IPS-11a (cell line): Measurements from ENCODE around the gene SLC39A11.
"Not testable (repeated sequence)": the region's sequence is repeated elsewhere in the genome, so short reads cannot be mapped to it uniquely, and the experiment has no call there.

Experiments used
- H3K4me3 ChIP-seq: one replicate; pipeline ENCODE4 v1.5.1; 2013; ENCODE audit warnings: low read depth, low read length, control low read depth

The SLC39A11 gene

DNA sequence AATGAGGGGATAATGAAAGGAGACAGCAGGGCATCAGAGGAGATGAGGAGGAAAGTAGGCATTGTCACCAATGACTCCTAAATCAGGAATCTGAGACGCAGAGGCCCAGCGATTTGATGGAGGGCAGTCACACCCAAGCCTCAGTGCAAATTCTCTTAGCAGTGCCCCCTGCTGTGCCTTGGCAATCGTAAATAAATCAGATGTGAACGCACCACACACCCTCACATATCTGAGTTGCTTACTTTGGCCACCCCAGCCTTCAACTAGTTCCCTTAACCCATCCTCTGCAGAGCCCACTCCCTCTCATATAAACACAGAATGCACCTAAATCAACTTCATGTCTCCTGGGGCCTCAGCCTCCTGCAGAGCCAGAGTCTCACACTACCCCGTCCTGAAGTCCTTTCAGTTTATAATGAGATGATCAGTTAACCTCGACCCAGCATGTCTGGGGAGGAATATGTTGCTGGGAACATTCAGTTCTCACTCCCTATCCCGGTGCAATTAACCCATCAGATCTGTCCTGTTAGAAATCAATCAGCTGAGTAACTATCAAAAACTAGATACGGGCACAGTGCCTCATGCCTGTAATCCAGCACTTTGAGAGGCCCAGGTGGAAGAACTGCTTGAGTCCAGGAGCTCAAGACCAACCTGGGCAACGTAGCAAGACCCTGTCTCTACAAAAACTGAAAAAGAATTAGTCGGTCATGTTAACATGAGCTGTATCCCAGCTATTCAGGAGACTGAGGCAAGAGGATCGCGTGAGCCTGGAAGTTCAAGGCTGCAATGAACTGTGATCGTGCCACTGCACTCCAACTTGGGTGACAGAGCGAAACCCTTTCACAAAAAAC is 78.4 kb downstream of the SLC39A11 start:
- no peak overlapping the region for H3K4me3 ChIP-seq

DNA sequence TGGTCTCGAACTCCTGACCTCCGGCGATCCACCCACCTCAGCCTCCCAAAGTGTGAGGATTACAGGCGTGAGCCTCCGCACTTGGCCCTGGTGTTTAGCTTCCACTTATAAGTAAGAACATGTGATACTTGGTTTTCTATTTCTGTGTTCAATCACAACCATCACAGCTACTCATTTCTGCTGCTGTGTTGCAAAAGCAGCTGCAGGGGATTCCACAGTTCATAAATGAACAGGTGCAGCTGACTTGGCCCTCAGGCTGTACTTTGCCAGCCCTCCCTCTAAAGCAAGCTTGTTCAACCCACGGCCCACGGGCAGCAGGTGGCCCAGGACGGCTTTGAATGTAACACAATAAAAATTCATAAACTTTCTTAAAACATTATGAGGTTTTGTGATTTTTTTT is 79.2 kb downstream of the SLC39A11 start:
- H3K4me3 ChIP-seq: no peak overlapping the region

DNA sequence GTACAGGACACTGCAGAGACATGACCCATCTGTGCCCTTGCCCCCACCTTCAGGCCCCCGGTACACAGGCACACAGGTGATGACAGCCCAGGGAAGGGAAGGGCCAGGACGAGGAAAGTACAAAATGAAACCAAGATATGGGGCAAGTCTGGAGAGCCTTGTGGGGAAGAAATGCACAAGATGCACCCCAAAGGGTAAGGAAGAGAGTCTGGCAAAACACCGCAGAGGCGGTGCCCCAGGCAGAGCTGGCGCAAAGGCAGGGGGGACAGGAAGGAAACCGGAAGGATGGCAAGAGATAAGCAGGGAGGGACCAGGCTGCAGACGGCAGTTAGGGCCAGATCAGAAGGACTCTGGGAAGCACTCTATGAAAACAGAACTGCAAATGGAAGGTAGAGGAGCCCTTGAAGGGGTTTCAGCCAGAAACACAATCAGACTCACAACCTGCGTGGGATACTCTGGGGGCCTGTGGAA is 81.4 kb downstream of the SLC39A11 start:
- H3K4me3 ChIP-seq: no peak overlapping the region

DNA sequence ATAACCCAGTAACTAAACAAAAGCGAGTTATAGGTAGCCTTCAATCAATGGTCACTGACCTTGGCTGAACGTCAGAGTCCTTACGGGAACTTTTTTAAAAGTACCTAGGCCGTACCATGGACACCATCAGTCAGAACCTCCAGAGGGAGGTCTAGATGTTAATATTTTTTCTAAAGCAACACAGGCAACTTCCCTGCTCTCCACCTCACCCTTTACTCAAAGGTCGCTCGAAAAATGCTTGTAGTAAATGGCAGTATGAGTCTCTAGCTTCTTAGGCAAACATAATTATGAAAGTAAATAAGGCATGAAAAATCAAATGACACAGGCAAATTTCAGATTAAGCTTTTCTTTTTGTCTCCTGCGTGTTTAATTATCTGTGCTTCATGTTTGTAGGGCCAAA is 82.1 kb downstream of the SLC39A11 start:
- no peak overlapping the region for H3K4me3 ChIP-seq

DNA sequence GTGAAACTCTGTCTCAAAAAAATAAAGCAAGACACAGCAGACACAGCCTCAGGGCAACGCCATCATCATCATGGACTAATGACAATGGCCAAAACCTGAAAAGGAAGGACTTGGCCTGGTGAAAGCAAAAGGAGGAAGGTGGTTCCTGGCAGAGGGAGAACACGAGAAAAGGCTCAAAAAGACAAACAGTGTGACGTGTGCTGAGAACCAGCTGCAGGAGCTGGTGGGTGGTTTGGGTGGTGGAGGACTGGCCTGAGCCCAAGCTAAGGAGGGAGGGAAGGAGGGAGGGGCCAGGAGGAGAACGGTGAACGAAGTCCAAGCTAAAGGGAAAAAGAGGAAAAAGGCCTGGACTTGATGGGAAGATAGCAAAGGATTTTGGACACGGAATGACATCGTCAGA is 85.1 kb downstream of the SLC39A11 start:
- H3K4me3 ChIP-seq: no peak overlapping the region

DNA sequence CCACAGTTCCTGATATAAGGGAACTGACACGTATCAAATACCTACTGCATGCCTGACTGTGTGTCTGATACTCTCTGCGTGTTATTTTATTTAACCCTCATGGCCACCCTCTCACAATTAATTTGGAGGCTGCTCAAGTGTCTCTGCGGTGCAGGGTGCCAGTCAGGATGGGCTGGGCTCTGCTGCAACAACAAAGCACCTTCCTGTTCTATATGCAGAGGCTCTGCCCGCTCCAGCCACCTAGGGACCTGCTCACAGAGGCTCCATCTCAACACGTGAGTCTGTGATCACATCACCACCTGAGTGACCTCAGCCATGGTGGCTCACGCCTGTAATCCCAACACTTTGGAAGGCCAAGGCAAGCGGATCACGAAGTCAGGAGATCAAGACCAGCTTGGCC is 87.1 kb downstream of the SLC39A11 start:
- H3K4me3 ChIP-seq: no peak overlapping the region

DNA sequence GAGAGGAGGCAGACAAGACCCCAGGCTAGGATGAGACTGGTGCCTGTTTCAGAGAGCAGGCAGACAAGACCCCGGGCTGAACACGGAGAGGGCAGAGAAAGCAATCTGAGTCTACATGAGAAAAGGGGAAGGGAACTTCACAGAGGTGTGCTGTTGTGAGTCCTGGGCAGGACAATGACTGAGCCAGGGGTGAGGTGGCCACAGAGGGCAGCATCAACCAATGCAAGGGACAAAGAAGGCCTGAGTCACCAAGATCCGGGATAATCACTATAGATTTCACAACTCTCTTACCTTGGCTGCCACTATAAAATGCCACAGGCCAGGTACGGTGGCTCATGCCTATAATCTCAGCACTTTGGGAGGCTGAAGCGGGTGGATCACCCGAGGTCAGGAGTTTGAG is 89.0 kb downstream of the SLC39A11 start:
- H3K4me3 ChIP-seq: no peak overlapping the region

DNA sequence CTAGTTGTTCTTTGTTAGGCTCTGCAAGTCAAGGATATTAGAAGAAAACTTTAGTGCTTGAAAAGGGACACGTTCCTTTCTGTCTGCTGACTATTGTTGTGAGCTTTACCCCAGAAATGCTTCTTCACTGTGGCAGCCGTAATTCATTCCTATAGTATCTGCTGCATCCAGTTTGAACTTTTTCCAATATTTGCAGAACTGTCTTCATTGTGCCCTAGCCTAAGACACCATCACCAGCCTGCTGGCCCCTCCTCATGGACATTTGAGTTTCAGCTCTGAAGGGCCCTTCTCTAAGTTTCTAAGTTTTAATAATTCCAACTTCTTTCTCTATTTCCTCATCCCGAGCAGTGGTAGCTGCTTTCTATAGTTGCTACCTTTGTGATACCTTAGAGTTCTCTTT is 91.7 kb downstream of the SLC39A11 start:
- H3K4me3 ChIP-seq: no peak overlapping the region

DNA sequence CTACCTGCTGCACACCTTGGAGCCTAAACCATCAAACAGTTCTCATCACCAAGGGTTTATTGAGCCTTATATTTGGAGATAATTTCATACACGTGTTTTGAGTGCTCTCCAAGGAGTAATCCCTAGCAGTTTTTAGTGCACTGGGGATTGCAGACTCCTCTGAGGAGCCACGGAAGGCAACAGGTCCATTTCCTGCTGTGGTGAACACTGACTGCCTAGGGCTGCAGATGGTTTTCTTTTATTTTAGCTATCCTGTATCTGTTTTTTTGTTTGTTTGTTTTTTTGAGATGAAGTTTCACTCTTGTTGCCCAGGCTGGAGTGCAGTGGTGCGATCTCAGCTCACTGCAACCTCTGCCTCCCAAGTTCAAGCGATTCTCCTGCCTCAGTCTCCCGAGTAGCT is 93.0 kb downstream of the SLC39A11 start:
- H3K4me3 ChIP-seq: not testable (repeated sequence)

DNA sequence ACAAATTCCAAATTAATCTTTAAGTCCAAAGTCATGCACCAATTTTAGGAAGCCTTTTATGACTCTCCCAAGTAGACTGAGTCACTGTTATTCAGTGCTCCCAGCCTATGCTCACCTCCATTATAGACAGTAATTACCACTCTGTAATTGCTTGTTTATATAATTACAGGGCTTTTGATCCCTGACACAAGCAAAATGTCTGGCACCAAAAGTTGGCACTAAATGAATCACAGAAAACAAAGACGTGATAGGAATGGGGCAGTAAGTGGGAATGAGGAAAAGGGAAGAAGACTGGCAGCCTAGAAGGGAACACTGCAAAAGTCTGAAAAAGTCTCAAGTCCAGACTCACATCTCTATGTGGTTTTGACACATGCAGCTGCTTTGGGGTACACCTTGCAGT is 94.1 kb downstream of the SLC39A11 start:
- no peak overlapping the region for H3K4me3 ChIP-seq

DNA sequence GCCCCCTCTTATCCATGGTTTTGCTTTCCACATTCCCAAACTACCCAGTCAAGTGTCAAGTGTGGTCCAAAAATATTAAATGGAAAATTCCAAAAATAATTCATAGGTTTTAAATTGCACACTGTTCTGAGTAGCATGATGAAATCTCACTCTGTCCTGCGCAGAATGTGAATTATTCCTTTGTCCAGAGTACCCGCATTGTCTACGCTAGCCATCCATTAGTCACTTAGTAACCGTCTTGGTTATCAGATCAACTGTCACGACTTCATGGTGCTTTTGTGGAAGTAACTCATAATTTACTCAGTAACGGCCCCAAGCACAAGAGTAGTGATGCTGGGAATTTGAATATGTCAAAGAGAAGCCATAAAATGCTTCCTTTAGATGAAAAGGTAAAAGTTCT is 94.9 kb downstream of the SLC39A11 start:
- no peak overlapping the region for H3K4me3 ChIP-seq

DNA sequence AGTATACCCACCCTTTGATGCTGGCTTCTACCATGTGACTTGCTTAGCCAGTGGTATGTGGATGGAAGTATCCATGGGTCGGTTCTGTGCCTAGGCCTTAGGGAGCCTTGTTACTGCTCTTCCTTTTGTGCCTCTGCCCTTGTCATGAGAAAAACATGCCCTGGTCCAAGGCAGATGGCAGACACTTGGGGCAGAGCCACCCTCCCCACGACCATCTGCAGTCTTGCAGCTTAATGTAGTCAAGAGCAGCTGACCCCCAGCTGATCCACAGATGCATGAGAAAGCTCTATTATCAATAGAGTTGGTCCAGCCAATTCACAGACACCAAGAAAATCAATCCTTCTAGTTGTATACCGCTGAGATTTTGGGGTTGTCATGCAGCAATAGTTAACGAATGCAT is 95.7 kb downstream of the SLC39A11 start:
- H3K4me3 ChIP-seq: no peak overlapping the region

DNA sequence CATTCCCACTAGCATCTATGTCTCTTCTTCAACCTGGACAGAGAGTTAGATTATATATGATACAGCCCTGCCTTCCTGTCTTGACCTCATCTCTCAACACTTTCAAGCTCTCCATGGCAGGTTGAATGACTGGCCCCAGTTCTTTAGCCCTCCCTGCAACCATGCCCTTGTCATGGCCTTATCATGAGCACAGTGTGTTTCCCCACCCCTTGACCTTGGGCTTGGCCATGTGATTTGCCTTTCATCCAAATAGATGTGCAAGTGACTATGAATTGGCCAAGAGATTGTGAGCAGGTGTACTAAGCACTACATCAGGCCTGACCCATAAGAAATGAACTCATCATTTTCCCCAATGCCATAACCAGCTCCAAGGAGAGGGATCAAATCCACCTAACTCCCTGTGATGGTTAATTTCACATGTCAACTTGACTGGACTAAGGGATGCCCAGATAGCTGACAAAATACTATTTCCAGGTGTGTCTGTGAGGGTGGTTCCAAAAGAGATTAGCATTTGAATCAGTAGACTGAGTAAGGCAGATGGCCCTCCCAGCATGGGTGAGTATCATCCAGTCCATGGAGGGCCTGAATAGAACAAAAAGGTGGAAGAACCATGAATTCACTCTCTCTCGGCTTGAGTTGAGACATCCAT is 97.4 kb downstream of the SLC39A11 start:
- no peak overlapping the region for H3K4me3 ChIP-seq

DNA sequence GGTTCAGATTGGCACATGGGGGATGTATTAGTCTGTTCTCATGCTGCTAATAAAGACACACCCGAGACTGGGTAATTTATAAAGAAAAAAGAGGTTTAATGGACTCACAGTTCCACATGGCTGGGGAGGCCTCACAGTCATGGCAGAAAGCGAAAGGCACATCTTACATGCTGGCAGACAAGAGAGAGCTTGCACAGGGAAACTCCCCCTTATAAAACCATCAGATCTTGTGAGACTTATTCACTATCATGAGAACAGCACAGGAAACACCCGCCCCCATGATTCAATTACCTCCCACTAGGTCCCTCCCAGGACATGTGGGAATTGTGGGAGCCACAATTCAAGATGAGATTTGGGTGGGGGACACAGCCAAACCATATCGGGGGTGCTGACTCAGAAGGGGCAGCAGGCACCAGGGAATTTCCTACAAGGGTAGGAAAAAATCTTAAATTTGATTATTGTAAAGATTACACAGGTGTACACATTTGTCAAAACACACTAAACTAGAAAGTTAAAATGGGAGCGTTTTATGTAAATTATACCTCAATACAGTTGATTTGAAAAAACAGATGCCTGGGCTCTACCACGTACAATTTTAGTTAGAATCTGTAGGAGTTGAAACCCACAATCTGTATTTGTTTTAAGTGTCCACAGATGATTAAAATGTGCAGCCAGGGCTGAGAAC is 99.6 kb downstream of the SLC39A11 start:
- not testable (repeated sequence) for H3K4me3 ChIP-seq

DNA sequence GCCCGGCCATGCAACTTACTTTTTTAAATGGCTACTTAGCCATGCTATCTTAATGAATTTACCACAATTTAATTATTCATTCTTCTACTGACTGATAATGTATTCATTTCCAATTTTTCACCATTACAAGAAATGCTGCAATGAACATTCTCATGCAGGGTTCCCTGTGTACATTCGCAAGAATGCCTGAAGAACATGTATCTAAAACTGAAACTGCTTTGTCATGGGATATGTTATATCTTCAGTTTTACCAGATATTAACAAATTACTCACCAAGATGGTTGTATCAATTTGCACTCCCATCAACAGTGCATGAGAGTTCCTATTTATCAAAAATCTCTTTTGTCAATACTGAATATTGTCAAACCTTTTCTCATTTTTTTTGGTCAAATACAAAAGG is 100.8 kb downstream of the SLC39A11 start:
- no peak overlapping the region for H3K4me3 ChIP-seq

DNA sequence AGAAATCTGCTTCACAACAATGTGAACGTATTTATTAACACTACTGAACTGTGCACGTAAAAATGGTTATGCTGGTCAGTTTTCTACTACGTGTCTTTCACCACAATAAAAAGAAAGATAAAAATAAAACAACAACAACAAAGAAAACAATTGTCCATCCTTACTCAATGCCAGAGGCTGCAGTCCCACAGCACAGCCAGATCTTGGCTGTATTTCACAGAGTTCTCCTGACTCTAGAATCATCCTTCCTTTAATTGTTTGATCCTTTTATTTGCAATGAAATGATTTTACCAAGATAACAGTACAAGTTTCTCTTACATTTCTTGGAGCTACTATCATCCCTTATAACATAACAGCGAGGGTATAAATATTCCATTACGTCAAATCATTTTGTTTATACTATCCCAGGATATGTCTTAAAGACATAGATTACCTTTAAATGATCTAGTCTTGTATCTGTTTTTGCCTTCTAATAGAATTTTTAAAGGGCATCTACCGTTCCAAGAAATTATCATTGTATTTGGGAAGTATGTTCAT is 103.3 kb downstream of the SLC39A11 start:
- no peak overlapping the region for H3K4me3 ChIP-seq

DNA sequence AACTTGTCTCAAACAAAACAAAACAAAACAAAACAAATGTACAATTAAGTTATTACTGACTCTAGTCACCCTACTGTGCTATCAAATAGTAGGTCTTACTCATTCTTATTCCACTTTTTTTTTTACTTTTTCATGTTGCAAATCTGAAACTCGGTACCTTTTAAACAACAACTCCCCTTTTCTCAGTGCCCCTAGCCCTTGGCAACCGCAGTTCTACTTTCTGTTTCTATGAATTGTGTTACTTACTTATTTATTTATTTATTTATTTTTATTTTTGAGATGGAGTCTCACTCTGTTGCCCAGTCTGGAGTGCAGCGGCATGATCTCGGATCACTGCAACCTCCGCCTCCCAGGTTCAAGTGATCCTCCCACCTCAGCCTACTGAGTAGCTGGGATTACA is 104.0 kb downstream of the SLC39A11 start:
- H3K4me3 ChIP-seq: no peak overlapping the region

DNA sequence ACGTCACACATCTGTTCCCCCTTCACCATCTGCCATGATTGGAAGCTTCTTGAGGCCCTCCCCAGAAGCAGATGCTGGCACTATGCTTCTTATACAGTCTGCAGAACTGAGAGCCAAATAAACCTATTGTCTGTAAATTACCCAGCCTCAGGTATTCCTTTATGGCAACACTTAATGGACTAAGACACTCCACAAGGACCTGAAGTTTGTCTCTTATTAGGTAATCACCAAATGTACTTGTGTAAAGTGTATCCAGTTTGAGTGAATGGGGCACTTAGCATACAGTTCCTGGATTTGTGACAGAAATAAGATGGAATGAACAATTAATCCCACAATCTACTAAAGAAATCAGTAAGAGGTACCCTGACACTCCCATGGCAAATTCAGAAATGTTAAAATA is 105.3 kb downstream of the SLC39A11 start:
- H3K4me3 ChIP-seq: no peak overlapping the region

DNA sequence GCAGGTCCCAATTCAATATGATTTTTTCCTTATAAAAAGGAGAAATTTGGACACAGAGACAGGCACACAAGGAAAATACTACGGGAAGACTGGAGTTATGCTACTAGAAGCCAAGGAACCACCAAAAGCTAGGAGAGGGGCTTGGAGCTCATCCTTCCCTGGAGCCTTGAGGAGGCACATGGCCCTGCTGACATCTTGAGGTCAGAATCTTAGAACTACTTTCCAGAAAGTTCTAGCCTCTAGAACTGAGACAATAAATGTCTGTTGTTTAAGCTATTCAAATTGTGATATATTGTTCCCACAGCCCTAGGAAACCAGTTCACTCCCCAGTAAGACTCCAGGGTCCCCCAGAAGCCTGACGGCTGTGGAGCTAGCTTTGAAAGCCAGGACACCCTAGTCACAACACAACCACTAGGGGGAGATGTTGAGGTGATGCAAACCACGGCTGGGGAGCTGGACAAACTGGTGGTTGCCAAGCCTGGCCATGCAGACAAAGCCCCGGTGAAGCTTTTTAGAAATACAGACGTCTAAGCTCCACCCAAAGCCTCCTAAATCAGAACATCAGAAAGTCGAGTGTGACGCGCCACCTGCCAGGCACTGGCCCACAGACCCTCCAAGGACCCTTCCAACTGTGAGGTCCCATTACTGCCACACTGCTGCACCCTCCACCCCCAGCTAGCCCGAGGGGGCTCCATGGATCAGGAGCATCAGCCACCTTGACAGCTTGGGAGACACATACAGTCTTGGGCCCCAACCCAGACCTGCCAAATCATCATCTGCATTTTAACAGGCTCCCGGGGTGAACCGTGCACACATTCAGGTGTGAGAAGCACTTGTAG is 106.4 kb downstream of the SLC39A11 start:
- H3K4me3 ChIP-seq: no peak overlapping the region

DNA sequence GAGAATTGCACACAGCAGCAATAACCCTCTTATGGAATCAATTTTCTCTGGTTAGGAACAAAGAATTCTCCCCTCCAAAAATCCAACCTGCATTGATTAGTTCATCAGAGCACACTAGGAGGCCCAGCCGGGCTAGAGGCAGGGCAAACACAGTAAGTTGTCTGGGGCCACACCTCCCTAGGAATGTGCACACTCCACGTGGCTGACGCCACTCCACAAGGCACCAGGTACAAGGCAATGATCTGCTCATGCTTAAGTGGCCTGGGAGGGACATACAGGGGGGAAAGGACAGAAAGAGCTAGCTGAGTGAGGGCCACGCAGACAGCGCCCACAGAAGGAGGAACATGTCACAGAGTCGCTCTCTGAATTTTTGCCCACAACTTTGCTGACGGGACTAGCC is 107.6 kb downstream of the SLC39A11 start:
- H3K4me3 ChIP-seq: no peak overlapping the region
